ENCODE results near the gene VIL1.

GRCh38 chr2:218401890-218402289 lies 17.0 kb upstream of the VIL1 start:
- no peak for TF ChIP-seq ZNF274 (IDR thresholded peaks at IDR 0.05; ENCODE audit: low read depth, low read length)
- no peak for TF ChIP-seq YY1 (IDR thresholded peaks at IDR 0.05; ENCODE audit: insufficient read depth, insufficient read length)
- no peak for TF ChIP-seq SUZ12 (IDR thresholded peaks at IDR 0.05; ENCODE audit: extremely low read depth, insufficient read depth, insufficient read length)
